Measurements from ENCODE around the gene ZNF165. TPM values are rescaled to one million over a fixed set of nuclear protein-coding genes. Genes with fewer than 3 reads are reported as not detected.

ZNF165 gene
- total and polyA plus RNA-seq, 2 of the 13 experiments (the other 11 are each of a cell fraction or from before 2014, with no cell fraction given): 0.58 to 8.6 TPM

DNA sequence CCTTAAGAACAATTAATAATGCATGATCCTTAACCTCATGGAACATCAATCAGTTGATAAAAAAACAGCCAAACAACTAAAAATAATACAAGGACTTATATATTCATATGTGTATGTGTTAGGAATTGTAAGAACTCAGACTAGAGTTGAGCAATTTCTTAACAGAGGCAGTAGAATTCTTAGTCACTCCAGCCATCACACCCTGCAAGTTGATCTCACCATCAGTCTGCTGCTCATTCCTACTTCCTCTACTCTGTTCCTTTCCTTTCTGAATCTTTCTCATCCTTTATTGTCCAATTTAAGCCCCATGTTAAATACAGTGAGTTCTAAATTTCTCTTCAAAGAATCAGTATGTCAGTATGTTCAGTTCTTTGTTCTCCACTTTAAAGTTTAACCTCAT is 2.6 kb downstream of the ZNF165 start (continued):
- TF ChIP-seq, protein P1, sequence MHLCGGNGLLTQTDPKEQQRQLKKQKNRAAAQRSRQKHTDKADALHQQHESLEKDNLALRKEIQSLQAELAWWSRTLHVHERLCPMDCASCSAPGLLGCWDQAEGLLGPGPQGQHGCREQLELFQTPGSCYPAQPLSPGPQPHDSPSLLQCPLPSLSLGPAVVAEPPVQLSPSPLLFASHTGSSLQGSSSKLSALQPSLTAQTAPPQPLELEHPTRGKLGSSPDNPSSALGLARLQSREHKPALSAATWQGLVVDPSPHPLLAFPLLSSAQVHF (CRISPR knock-in tag; IDR thresholded peaks at IDR 0.05): no peak
- TF ChIP-seq DMAP1 (CRISPR knock-in tag; IDR thresholded peaks at IDR 0.05): no peak
- TF ChIP-seq, protein P2, sequence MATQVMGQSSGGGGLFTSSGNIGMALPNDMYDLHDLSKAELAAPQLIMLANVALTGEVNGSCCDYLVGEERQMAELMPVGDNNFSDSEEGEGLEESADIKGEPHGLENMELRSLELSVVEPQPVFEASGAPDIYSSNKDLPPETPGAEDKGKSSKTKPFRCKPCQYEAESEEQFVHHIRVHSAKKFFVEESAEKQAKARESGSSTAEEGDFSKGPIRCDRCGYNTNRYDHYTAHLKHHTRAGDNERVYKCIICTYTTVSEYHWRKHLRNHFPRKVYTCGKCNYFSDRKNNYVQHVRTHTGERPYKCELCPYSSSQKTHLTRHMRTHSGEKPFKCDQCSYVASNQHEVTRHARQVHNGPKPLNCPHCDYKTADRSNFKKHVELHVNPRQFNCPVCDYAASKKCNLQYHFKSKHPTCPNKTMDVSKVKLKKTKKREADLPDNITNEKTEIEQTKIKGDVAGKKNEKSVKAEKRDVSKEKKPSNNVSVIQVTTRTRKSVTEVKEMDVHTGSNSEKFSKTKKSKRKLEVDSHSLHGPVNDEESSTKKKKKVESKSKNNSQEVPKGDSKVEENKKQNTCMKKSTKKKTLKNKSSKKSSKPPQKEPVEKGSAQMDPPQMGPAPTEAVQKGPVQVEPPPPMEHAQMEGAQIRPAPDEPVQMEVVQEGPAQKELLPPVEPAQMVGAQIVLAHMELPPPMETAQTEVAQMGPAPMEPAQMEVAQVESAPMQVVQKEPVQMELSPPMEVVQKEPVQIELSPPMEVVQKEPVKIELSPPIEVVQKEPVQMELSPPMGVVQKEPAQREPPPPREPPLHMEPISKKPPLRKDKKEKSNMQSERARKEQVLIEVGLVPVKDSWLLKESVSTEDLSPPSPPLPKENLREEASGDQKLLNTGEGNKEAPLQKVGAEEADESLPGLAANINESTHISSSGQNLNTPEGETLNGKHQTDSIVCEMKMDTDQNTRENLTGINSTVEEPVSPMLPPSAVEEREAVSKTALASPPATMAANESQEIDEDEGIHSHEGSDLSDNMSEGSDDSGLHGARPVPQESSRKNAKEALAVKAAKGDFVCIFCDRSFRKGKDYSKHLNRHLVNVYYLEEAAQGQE (IDR thresholded peaks at IDR 0.05; ENCODE audit: borderline replicate concordance in 1 of 2, low read depth in 1 of 2, low read length in 2 of 2): no peak

DNA sequence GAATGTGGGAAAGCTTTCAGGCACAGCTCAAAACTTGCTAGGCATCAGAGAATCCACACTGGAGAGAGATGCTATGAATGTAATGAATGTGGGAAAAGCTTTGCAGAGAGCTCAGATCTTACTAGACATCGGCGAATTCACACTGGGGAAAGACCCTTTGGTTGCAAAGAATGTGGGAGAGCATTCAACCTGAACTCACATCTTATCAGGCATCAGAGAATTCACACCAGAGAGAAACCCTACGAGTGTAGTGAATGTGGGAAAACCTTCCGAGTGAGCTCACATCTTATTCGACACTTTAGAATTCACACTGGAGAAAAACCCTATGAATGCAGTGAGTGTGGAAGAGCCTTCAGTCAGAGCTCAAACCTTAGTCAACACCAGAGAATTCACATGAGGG is 8.7 kb downstream of the ZNF165 start:
- Histone ChIP-seq H3K79me2 (ENCODE audit: insufficient read depth, low read length) (no peaks in the 10 kb centered on the region), H3K9me3 (ENCODE audit: low read length) (no peaks in the 10 kb centered on the region), H3K4me2 (ENCODE audit: low read depth, low read length) (no peak overlapping the region), H4K20me1 (ENCODE audit: insufficient read depth, low read length) (no peaks in the 10 kb centered on the region), H2AFZ (ENCODE audit: low read length) (no peak overlapping the region), H3K27me3 (ENCODE audit: control insufficient read depth in 1 of 2, insufficient read depth in 2 of 2, low read length in 2 of 2) (no peaks in the 10 kb centered on the region), H3K27ac (ENCODE audit: extremely low read length, insufficient read depth, low read length) (no peak overlapping the region), H3K4me1 (ENCODE audit: insufficient read depth, low read length) (no peaks in the 10 kb centered on the region), H3K4me3 (replicated peaks in 1 of 3; ENCODE audit: insufficient read depth in 1 of 3, low read depth in 2 of 3, low read length in 3 of 3) (no peak overlapping the region), H3K36me3 (replicated peaks in 1 of 2; ENCODE audit: control insufficient read depth in 1 of 2, insufficient read depth in 2 of 2, low read length in 2 of 2) (peaks cover 4 to 31% of the 10 kb centered on the region in 2 experiments; a peak in 4 of 5 replicates), H3K9ac (ENCODE audit: insufficient read depth, low read depth, low read length) (no peak overlapping the region)
- POLR2A ChIA-PET: interaction anchor here (1.0 kb wide), 1 partner anchor 16 kb away, joined by 3 read pairs; no protein-coding TSS in a partner anchor
- ATAC-seq (no peak), FAIRE-seq (no peak), DNase-seq (ENCODE audit: low spot score) (no peak)
- CTCF ChIA-PET (ENCODE audit: low intra/inter-chr PET ratio, low total read pairs): no interaction called here
- WGBS (ENCODE audit: low lambda C conversion rate): 93% methylated on average over 5 of the region's 5 CpGs
- no peak for TF ChIP-seq NFE2L1 (CRISPR knock-in tag; IDR thresholded peaks at IDR 0.05; ENCODE audit: borderline replicate concordance)
- no peak for TF ChIP-seq ETV6 (CRISPR knock-in tag; conservative IDR thresholded peaks at IDR 0.05)
- TF ChIP-seq MED8 (CRISPR knock-in tag; IDR thresholded peaks at IDR 0.05; ENCODE audit: insufficient replicate concordance): no peak
- no peak for TF ChIP-seq ZFP36L1 (CRISPR knock-in tag; IDR thresholded peaks at IDR 0.05)
- no peak for TF ChIP-seq ZNF577 (CRISPR knock-in tag; IDR thresholded peaks at IDR 0.05; ENCODE audit: borderline replicate concordance, low read depth)
- TF ChIP-seq TAF15 (IDR thresholded peaks at IDR 0.05; ENCODE audit: low read depth, low read length, poor library complexity, severe bottlenecking): no peak
- no peak for TF ChIP-seq NAIF1 (CRISPR knock-in tag; IDR thresholded peaks at IDR 0.05; ENCODE audit: borderline replicate concordance)
- intact Hi-C loops (cut with micrococcal nuclease; ENCODE audit: unreplicated experiment): loop anchor here (10.0 kb wide), 1 partner anchor 184 kb away; no protein-coding TSS in a partner anchor
- no TSS peak for BruUV-seq (replicated peaks)
- in situ Hi-C loops (cut with HindIII; ENCODE audit: extremely low pct_ligation_motif_present, low pct_unique_long_range_greater_than_20kb): no loop called here

All from HepG2 (cell line).